GM12874 (cell line): ENCODE measurements around the gene ZNF682.
A peak's percentile ranks its signal among the peaks of the same experiment; 100 is the strongest.

Source experiments
- TF ChIP-seq, protein P1 (sequence below): IDR thresholded peaks from 2 replicates; pipeline ENCODE4 v1.5.1; 2011; ENCODE audit warnings: low read depth, mild to moderate bottlenecking, control low read depth, low read length, moderate library complexity; ENCODE audit not compliant: insufficient read depth

The ZNF682 gene

GRCh38 chr19:20028611-20029010 is 10.7 kb downstream of the ZNF682 start:
- TF ChIP-seq, protein P1, sequence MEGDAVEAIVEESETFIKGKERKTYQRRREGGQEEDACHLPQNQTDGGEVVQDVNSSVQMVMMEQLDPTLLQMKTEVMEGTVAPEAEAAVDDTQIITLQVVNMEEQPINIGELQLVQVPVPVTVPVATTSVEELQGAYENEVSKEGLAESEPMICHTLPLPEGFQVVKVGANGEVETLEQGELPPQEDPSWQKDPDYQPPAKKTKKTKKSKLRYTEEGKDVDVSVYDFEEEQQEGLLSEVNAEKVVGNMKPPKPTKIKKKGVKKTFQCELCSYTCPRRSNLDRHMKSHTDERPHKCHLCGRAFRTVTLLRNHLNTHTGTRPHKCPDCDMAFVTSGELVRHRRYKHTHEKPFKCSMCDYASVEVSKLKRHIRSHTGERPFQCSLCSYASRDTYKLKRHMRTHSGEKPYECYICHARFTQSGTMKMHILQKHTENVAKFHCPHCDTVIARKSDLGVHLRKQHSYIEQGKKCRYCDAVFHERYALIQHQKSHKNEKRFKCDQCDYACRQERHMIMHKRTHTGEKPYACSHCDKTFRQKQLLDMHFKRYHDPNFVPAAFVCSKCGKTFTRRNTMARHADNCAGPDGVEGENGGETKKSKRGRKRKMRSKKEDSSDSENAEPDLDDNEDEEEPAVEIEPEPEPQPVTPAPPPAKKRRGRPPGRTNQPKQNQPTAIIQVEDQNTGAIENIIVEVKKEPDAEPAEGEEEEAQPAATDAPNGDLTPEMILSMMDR: no peak

DNA sequence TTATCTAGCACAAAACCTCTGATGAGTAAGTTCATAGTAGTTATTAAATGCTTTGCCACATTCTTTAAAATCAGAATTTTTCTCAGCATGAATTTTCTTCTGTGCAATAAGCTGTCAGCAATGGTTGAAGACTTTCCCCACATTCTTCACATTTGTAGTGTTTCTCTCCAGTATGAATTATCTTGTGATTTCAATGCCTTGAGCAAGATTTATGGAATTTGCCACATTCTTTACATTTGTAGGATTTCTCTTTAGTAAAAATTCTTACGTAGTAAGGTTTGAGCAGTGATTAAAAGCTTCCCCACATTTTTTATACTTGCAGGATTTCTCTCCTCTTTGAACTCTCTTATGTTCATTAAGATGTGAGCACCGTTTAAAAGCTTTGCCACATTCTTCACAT is 33.6 kb downstream of the ZNF682 start:
- TF ChIP-seq, protein P1: no peak

DNA sequence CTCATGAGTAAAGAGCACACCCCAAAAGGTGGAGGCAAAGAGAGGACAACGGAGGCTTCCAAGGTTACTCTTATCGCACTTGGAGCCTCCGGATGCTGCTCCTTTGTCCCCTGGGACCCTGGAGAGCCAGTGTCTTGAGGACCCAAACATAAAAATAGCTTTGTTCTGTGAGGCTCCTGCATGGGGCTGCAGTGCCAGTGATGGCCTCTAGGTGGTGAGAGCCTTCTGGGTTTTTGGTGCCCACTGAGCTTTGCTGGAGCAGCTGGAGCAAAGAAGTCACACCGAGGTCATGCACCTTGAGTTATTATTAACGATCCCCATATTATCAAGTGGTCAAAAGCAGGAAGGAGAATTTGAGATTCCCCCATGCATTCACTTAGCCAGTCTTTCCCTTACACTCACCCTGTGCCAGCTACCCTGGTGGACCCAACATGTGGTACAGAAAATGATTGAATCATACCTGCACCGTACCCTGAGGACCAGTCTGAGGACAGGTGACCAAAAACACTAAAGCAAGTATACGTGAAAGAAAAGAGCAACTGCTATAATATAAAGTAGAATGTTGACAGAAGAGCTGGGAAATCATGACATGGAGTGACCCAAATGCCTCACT is 41.5 kb downstream of the ZNF682 start:
- TF ChIP-seq, protein P1: peak; percentile 63

- TF ChIP-seq, protein P1: no peak
Measured at GRCh38 chr19:19966862-19967261, 72.4 kb downstream of the ZNF682 start.

GRCh38 chr19:19964416-19964815 is 74.9 kb downstream of the ZNF682 start:
- TF ChIP-seq, protein P1: no peak

DNA sequence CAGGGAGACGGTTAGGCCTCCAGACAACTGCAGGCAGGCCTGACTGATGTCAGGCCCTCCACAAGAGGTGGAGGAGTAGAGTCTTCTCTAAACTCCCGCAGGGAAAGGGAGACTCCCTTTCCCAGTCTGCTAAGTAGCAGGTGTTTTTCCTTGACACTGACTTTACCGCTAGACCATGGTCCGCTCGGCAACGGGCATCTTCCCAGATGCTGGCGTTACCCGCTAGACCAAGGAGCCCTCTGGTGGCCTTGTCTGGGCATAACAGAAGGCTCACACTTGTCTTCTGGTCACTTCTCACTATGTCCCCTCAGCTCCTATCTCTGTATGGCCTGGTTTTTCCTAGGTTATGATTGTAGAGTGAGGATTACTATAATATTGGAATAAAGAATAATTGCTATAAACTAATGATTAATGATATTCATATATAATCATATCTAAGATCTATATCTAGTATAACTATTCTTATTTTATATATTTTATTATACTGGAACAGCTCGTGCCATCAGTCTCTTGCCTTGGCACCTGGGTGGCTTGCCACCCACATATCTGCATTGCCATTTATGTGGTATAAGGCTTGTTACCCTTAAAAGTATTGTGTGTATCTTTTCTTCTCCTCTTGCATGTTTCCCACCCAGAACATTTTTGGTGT is 80.0 kb downstream of the ZNF682 start:
- TF ChIP-seq, protein P1: peak; percentile 55

DNA sequence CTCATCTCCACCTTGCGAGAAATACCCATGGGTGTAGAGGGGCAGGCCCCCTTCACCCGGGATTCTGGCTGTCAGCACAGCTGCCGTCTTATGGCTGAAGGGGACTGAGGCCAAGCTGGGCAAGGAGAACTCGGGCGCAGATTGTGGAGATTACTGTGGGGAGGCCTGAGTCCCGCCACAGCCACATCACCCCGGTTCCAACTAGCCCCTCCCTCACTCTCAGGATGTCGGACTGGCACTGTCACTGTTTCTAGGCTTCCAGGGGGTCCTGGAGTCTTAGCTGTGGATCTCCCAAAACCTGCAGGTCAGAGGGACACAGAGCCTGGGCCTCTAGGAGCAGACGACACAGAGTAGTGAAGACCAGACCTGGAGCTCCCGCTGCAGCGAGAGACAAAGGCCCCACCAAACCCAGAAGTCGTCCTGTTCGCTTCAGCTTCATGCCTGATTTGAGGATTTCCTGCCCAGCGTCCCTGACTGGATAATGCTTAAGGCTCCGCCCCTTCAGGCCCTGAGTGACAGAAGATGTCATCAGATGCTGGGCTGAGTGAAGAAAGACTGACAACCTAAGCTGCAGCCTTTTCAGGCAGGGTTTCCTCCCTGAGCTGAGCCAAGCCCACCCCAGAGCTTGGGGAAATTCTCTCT is 82.8 kb downstream of the ZNF682 start:
- TF ChIP-seq, protein P1: no peak
